Type B pancreatic cell (in vitro differentiated cells): ENCODE results near the gene ARID1A. TPM values are rescaled to one million over a fixed set of nuclear protein-coding genes. Genes with fewer than 3 reads are reported as not detected.

Source experiments
- DNase-seq: peaks from one replicate; pipeline ENCODE4 v3.0.0; 2021; ENCODE audit warnings: mixed read lengths; ENCODE audit not compliant: unreplicated experiment; ENCODE audit errors: extremely low spot score
- H3K27ac Mint-ChIP-seq: 2 replicates; pipeline ENCODE4 v1.8.0; 2021; ENCODE audit warnings: mild to moderate bottlenecking, mixed read lengths
- H3K27me3 Mint-ChIP-seq: 2 replicates; pipeline ENCODE4 v1.8.0; 2021; ENCODE audit warnings: mixed read lengths
- H3K36me3 Mint-ChIP-seq: 2 replicates; pipeline ENCODE4 v1.8.0; 2021; ENCODE audit warnings: mixed read lengths
- H3K4me1 Mint-ChIP-seq: one replicate; pipeline ENCODE4 v1.8.0; 2021; ENCODE audit warnings: mixed read lengths; ENCODE audit not compliant: unreplicated experiment
- H3K4me3 Mint-ChIP-seq: 2 replicates; pipeline ENCODE4 v1.8.0; 2021; ENCODE audit warnings: mild to moderate bottlenecking, mixed read lengths
- H3K9me3 Mint-ChIP-seq: 2 replicates; pipeline ENCODE4 v1.8.0; 2021; ENCODE audit warnings: mixed read lengths
- total RNA-seq: library from RNA; stranded (reverse); gene quantifications from 2 replicates; pipeline ENCODE4 v1.2.1, GENCODE V29; 2021; ENCODE audit warnings: low replicate concordance
- TF ChIP-seq, protein P1 (sequence below): fragments of 200-600 bp; sonication (generic); conservative IDR thresholded peaks from 2 replicates; pipeline ENCODE4 v1.5.0; 2021; ENCODE audit warnings: antibody characterized with exemption, mild to moderate bottlenecking

Gene ARID1A
- total RNA-seq, 1 donor from 2014 or later, result 121 TPM

DNA sequence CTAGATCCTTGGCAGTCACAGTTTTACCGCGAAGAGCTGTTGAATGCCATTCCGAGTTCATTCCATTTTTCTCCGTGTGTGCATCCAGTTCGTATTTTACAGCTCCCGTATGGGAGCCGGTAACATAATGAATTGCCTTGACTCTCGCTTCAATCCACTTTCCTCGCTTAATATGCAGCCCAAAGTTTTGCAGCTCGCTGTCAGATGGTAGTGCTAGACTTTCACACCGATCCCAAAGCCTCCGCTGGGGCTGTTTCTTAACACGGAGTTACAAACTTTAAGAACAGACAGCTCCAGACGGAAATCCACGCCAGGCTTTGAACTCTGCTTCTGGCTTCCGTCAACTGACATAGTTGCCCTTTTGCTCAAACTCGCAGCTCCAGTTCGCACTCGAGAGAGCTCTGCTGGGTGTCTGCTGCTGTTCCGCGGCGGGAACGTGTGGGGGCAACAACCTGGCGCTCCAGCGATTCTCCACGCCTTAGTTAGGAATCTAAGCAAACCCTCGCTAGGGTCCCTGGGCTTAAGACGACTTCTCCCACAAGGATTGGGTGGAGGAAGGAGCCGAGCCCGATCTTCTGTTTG is 3.5 kb upstream of the ARID1A start:
- TF ChIP-seq, protein P1, sequence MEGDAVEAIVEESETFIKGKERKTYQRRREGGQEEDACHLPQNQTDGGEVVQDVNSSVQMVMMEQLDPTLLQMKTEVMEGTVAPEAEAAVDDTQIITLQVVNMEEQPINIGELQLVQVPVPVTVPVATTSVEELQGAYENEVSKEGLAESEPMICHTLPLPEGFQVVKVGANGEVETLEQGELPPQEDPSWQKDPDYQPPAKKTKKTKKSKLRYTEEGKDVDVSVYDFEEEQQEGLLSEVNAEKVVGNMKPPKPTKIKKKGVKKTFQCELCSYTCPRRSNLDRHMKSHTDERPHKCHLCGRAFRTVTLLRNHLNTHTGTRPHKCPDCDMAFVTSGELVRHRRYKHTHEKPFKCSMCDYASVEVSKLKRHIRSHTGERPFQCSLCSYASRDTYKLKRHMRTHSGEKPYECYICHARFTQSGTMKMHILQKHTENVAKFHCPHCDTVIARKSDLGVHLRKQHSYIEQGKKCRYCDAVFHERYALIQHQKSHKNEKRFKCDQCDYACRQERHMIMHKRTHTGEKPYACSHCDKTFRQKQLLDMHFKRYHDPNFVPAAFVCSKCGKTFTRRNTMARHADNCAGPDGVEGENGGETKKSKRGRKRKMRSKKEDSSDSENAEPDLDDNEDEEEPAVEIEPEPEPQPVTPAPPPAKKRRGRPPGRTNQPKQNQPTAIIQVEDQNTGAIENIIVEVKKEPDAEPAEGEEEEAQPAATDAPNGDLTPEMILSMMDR, result peak; percentile 33
- peak; percentile 84 for DNase-seq
- Mint-ChIP-seq H3K27ac (peak overlapping the region; percentile 99), H3K9me3 (no peaks in the 10 kb centered on the region), H3K36me3 (no peaks in the 10 kb centered on the region), H3K4me1 (peaks cover 39% of the 10 kb centered on the region), H3K4me3 (peak overlapping the region; percentile 91), H3K27me3 (no peaks in the 10 kb centered on the region)

DNA sequence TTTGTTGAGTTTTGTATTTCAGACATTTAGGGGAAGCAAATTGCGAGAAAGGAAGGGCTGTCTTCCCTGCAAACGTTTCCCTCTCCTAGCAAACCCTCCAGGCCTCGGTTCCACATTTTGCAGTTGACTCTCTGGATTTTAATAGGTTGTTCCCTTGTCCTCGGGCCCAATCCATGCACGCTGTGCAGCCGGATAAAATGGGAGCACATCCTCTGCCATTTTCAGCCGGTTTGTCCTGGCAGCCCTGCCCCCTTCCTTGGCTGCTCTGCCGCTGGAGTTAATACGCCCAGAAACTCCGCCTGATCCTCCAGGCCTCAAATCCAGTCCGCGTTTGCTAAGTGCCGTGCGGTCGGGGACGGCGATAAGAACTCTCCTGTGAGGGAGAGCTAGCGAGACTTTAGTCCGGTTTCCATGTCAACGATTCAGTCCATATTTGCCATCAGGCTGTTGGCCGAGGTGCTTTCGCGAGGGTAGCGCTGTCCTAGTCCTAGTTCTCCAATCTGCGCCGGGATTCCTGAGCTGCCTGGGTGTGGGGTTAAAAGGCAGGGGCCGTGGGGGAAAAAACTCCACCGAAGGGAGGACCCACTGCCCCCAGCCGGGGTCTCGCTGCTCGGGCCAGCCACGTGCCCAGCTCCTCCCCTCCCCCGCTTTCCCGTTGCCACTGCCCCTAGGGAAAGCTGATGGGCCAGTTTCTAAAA is 2.9 kb upstream of the ARID1A start:
- H3K36me3 Mint-ChIP-seq, result no peaks in the 10 kb centered on the region
- H3K4me1 Mint-ChIP-seq, result peaks cover 39% of the 10 kb centered on the region
- H3K27ac Mint-ChIP-seq, result peak overlapping the region; percentile 99
- H3K27me3 Mint-ChIP-seq, result no peaks in the 10 kb centered on the region
- peak; percentile 91 for DNase-seq
- peak overlapping the region; percentile 91 for H3K4me3 Mint-ChIP-seq
- TF ChIP-seq, protein P1, result no peak
- no peaks in the 10 kb centered on the region for H3K9me3 Mint-ChIP-seq

DNA sequence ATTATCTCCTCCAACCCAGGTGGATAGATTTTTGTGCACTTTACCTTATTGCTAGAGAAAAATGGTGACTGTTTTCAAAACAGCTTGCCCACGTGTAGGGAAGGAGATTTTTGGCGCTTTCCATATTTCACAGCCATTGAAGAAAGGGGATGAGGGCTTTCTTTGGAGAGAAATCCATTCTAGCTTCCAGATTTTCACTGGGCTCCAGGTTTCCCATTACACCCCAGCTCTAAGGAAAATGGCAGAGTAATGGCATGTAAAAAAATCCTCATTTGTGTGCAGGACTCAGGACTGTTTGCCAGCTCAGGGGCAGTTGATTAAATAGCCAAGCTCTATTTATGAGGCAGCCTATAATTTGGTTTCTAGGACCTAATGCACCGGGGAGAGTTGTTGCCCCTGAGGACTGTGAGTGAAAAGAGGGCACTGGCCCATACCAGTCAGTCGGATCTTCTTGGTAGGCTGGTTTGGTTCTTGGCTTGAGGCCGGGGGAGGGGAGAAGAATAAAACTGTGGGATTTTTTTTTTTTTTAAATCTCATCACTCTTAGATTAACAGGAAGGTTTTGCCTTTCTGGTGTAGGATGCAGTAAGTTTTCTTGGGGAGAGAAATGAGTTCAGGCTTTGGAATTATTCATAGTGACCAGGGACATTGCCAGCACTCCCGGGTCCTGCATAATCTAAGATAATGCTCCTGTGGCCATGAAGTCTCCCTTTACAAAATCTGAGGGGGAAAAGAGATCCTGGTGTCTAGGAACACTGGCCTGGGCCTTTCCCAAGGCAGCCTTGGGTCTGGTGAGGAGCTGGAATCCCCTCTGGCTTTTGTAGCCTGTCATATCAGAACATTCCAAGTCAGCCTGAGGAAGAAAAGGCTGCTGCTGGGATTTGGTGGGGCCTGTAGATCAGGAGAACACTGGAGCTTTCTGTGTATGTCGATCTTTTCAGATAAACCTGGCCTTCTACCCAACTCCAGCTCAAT is 1.9 kb upstream of the ARID1A start:
- Mint-ChIP-seq H3K27ac (peak overlapping the region; percentile 99), H3K27me3 (no peaks in the 10 kb centered on the region)
- no peak for DNase-seq

DNA sequence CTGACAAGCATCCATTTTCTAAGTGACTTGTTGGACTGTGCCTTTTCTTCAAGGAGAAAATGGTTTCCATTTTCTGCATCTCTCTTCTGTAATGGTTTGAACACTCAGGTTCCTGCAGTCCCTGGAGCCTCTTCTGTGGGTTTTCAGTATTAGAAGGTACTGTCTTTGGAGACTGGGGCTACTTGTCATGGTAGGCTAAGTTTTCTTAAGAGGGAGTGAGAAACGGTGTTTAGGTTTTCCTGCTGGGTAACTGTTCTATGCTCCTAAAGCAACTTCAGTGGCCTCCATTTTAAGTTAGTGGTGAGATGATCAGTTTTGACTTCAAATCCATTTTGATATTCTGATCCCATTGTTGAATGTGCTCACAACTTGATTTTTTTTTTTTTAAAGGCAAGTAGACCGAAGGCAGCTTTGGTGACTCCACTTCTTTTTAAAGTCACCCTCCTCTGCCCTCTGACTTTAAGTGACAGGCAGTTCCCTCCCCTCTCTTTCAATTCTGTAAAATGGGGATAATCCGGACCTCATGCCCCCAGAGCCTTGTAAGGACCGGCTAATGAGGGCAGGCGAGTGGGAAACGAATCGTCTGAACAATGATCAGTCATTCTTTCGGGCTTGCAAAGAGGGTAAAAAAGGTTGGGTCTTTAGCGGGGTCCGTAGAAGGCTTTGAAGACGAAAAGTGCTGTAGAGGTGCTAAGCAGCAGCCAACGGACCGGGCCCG is 1.0 kb upstream of the ARID1A start:
- no peaks in the 10 kb centered on the region for H3K36me3 Mint-ChIP-seq
- H3K27me3 Mint-ChIP-seq, result no peaks in the 10 kb centered on the region
- TF ChIP-seq, protein P1, result no peak
- no peaks in the 10 kb centered on the region for H3K9me3 Mint-ChIP-seq
- peak overlapping the region; percentile 91 for H3K4me3 Mint-ChIP-seq
- H3K4me1 Mint-ChIP-seq, result peaks cover 39% of the 10 kb centered on the region
- peak overlapping the region; percentile 99 for H3K27ac Mint-ChIP-seq
- DNase-seq, result no peak

More for the DNA sequence above, 1.9 kb upstream of the ARID1A start:
- Mint-ChIP-seq H3K36me3 (no peaks in the 10 kb centered on the region), H3K9me3 (no peaks in the 10 kb centered on the region), H3K4me3 (peak overlapping the region; percentile 91), H3K4me1 (peaks cover 39% of the 10 kb centered on the region)
- TF ChIP-seq, protein P1, result no peak

DNA sequence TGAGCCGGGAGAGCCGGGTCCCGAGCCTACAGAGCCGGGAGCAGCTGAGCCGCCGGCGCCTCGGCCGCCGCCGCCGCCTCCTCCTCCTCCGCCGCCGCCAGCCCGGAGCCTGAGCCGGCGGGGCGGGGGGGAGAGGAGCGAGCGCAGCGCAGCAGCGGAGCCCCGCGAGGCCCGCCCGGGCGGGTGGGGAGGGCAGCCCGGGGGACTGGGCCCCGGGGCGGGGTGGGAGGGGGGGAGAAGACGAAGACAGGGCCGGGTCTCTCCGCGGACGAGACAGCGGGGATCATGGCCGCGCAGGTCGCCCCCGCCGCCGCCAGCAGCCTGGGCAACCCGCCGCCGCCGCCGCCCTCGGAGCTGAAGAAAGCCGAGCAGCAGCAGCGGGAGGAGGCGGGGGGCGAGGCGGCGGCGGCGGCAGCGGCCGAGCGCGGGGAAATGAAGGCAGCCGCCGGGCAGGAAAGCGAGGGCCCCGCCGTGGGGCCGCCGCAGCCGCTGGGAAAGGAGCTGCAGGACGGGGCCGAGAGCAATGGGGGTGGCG is 371 bp downstream of the ARID1A start:
- Mint-ChIP-seq H3K27ac (no peak overlapping the region), H3K4me3 (no peak overlapping the region), H3K9me3 (no peaks in the 10 kb centered on the region), H3K27me3 (no peaks in the 10 kb centered on the region), H3K36me3 (no peaks in the 10 kb centered on the region), H3K4me1 (peaks cover 28% of the 10 kb centered on the region)
- DNase-seq, result no peak
- TF ChIP-seq, protein P1, result no peak
